Pancreas (tissue), 10 donors: ENCODE measurements around the gene HTATSF1. TPM values are rescaled to one million over a fixed set of nuclear protein-coding genes. Genes with fewer than 3 reads are reported as not detected.
A peak's percentile ranks its signal among the peaks of the same experiment; 100 is the strongest.

Experiments used
- ATAC-seq, 4 donors: fragments of 200-7000 bp; cut with Tn5 transposase; one replicate each; pipeline versions ENCODE4 v1.8.0 to v1.9.1; 2020; ENCODE audit warnings: mild to moderate bottlenecking in 4 of 4, moderate library complexity in 4 of 4
- DNase-seq, 6 donors: peaks; one replicate each; pipeline ENCODE4 v3.0.0-alpha.2; 2020
- FAIRE-seq: peaks from 2 replicates; lab custom pipeline; 2012; peaks lifted over from hg19 to GRCh38; lab: Jason Lieb, UNC
- H3K27ac ChIP-seq, 4 donors: fragments of 200-600 bp; sonication (generic); 1 replicate in 3 of 4; 2 replicates in 1 of 4; pipeline versions ENCODE4 v1.5.0 to v1.8.0; 2020
- H3K27me3 ChIP-seq, 4 donors: fragments of 200-600 bp; one replicate each; pipeline ENCODE4 v1.8.0; 2021
- H3K36me3 ChIP-seq, 3 donors: fragments of 200-600 bp; sonication (generic) in 1 of 3; one replicate each; pipeline versions ENCODE4 v1.5.0 to v1.8.0; 2020 to 2021
- H3K4me1 ChIP-seq, 3 donors: fragments of 200-600 bp; one replicate each; pipeline ENCODE4 v1.8.0; 2021
- H3K4me3 ChIP-seq, 4 donors: fragments of 200-600 bp; sonication (generic) in 2 of 4; one replicate each; pipeline versions ENCODE4 v1.5.0 to v1.8.0; 2020 to 2021
- H3K9me3 ChIP-seq, 4 donors: fragments of 200-600 bp; one replicate each; pipeline ENCODE4 v1.8.0; 2021
- WGBS, 2 donors: extraction: QIAGEN DNeasy Blood & Tissue Kit; methylation state at CpG; one replicate each; pipeline ENCODE4 v1.1.7; 2013; 5-methylcytosine and 5-hydroxymethylcytosine counted together
- intact Hi-C, 3 donors: fragments of 100-400 bp; cut with DNase I; formaldehyde crosslinking; loops; one replicate each; pipeline versions ENCODE4 v1.11.1 to v1.14.2; 2022
- polyA plus RNA-seq, 2 donors: library from polyadenylated mRNA; stranded (reverse); fragments of 200-250 nt; gene quantifications; one replicate each; pipeline ENCODE4 v1.2.3, GENCODE V29; 2013
- total RNA-seq, 6 donors: library from RNA; stranded (reverse); fragmentation: NEBNext Ultra II Directional in 4 of 6; extraction: Animal tissue kit (Norgen Biotek cat#: 25700) in 4 of 6; gene quantifications; one replicate each; pipeline versions ENCODE4 v1.2.1 to v1.2.4, GENCODE V29; 2021 to 2023
- TF ChIP-seq, protein P1 (sequence below), 4 donors: fragments of 200-600 bp; sonication (generic) in 3 of 4; IDR thresholded peaks; one replicate each; pipeline versions ENCODE4 v1.5.0 to v1.8.0; 2021; ENCODE audit warnings: antibody characterized with exemption in 4 of 4
- donor health status: healthy with polysubstance abuse.
- donor health status: DM: no; HTN: no; CAD: no; lungs with moderate emphysema.
- donor health status: DM: no; HTN: no; CAD: no.
- donor health status: control.
- donor health status: control.
- donor health status: Bipolar disorder and iron deficiency.
- donor health status: DM: yes; HTN: yes; CAD: no.
- donor health status: DM: no; HTN: no; CAD: no.
- donor health status: DM: no; HTN: no; CAD: no.
- donor health status: DM: yes; HTN: yes; CAD: no.

Gene HTATSF1
- total and polyA plus RNA-seq, 8 donors = 9.2 to 26.4 (median 13.0) TPM

DNA sequence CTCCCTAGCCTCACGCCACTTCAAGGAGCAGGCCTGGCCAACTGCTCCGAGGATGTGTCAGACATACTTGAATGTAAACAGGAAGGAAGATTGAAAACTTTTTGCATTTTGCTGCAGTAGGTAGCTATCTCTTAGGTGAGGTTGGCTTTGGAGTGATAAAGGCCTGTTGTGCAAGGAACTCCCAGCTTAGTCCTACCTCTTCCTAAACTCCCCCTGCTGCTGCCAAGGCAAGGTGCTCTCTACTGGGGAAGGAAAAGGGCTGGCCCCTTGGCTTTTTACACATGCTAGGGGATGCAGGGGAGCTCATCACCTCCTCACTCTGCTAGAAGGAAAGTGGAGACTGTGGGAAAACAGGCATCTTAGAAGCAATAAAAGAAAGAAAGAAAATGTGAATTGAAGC is 20.4 kb upstream of the HTATSF1 start:
- Histone ChIP-seq H3K36me3 (no peaks in the 10 kb centered on the region), H3K4me1 (no peaks in the 10 kb centered on the region), H3K9me3 (no peaks in the 10 kb centered on the region), H3K27ac (no peak overlapping the region), H3K27me3 (no peaks in the 10 kb centered on the region), H3K4me3 (no peak overlapping the region)
- ATAC-seq (no peak), DNase-seq (no peak), FAIRE-seq (no peak)
- intact Hi-C loops = no loop called here
- TF ChIP-seq, protein P1, sequence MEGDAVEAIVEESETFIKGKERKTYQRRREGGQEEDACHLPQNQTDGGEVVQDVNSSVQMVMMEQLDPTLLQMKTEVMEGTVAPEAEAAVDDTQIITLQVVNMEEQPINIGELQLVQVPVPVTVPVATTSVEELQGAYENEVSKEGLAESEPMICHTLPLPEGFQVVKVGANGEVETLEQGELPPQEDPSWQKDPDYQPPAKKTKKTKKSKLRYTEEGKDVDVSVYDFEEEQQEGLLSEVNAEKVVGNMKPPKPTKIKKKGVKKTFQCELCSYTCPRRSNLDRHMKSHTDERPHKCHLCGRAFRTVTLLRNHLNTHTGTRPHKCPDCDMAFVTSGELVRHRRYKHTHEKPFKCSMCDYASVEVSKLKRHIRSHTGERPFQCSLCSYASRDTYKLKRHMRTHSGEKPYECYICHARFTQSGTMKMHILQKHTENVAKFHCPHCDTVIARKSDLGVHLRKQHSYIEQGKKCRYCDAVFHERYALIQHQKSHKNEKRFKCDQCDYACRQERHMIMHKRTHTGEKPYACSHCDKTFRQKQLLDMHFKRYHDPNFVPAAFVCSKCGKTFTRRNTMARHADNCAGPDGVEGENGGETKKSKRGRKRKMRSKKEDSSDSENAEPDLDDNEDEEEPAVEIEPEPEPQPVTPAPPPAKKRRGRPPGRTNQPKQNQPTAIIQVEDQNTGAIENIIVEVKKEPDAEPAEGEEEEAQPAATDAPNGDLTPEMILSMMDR (IDR thresholded peaks at IDR 0.05) = no peak
- WGBS, 2 donors = 71 to 75% methylated on average over 2 of the region's 2 CpGs

GRCh38 chrX:136480383-136480782 is 17.0 kb upstream of the HTATSF1 start:
- H3K4me3 ChIP-seq = no peak overlapping the region
- no peak overlapping the region for H3K27ac ChIP-seq
- TF ChIP-seq, protein P1 (IDR thresholded peaks at IDR 0.05) = no peak
- 17 to 27% methylated on average over 4 of the region's 4 CpGs for WGBS, 2 donors
- H3K4me1 ChIP-seq = no peaks in the 10 kb centered on the region
- no peak for DNase-seq
- FAIRE-seq = no peak
- H3K27me3 ChIP-seq = peaks cover 0 to 6% (median 0%) of the 10 kb centered on the region in 4 donors
- no peak for ATAC-seq
- H3K36me3 ChIP-seq = no peaks in the 10 kb centered on the region
- intact Hi-C loops = no loop called here
- H3K9me3 ChIP-seq = no peaks in the 10 kb centered on the region

- Histone ChIP-seq H3K27ac (no peak within 1 kb of the TSS), H3K4me1 (no peaks in the 10 kb centered on the region), H3K27me3 (peaks cover 0 to 20% (median 5%) of the 10 kb centered on the region in 4 donors), H3K9me3 (no peaks in the 10 kb centered on the region), H3K4me3 (no peak within 1 kb of the TSS), H3K36me3 (no peaks in the 10 kb centered on the region)
- ATAC-seq (no peak), FAIRE-seq (no peak), DNase-seq (no peak)
- TF ChIP-seq, protein P1 (IDR thresholded peaks at IDR 0.05) = no peak
- 42 to 44% methylated on average over 4 of the region's 4 CpGs for WGBS, 2 donors
- intact Hi-C loops = no loop called here
These were observed 9.7 kb upstream of the HTATSF1 start, which contains the start of gene BRS3 for GRCh38 chrX:136487647-136488046. Gene BRS3 (plus strand): TSS chrX:136487947. CDS start chrX:136488115, 168 bp downstream.

DNA sequence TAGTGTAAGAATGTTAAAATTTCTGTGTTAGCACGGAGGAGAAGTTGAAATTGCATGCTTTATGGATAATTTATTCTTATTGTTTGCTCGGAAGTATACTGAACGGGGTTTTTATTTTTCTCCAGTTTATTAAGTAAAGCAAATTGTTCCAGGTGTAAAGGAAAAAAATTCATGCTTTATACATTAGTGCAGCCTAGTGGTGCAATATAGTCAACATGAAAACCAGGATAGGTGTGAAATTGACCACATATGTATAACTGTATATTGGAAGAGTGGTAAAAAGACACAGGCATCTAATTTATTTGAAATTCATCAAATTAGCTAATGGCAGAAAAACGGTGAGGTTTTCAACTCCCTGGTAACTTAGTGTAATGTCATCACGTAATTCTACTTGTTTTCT is 8.7 kb upstream of the HTATSF1 start:
- WGBS, 2 donors = 20 to 26% methylated on average over 5 of the region's 5 CpGs
- H3K27ac ChIP-seq = no peak overlapping the region
- no peak for FAIRE-seq
- no peaks in the 10 kb centered on the region for H3K9me3 ChIP-seq
- intact Hi-C loops = no loop called here
- TF ChIP-seq, protein P1 (IDR thresholded peaks at IDR 0.05) = no peak
- DNase-seq = no peak
- no peak overlapping the region for H3K4me3 ChIP-seq
- ATAC-seq = peak in 1 of 4 donors; percentile 50
- H3K4me1 ChIP-seq = no peaks in the 10 kb centered on the region
- no peaks in the 10 kb centered on the region for H3K36me3 ChIP-seq
- H3K27me3 ChIP-seq = peaks cover 0 to 19% (median 5%) of the 10 kb centered on the region in 4 donors

GRCh38 chrX:136491832-136492231 is 5.6 kb upstream of the HTATSF1 start:
- H3K4me3 ChIP-seq = no peak overlapping the region
- no peaks in the 10 kb centered on the region for H3K9me3 ChIP-seq
- ATAC-seq (no peak), FAIRE-seq (no peak), DNase-seq (no peak)
- H3K27me3 ChIP-seq = peaks cover 0 to 19% (median 4%) of the 10 kb centered on the region in 4 donors
- H3K27ac ChIP-seq = no peak overlapping the region
- TF ChIP-seq, protein P1 (IDR thresholded peaks at IDR 0.05) = no peak
- intact Hi-C loops = no loop called here
- no peaks in the 10 kb centered on the region for H3K4me1 ChIP-seq
- 51 to 60% methylated on average over 6 of the region's 6 CpGs for WGBS, 2 donors
- H3K36me3 ChIP-seq = no peaks in the 10 kb centered on the region
